Mesendoderm (in vitro differentiated cells): Measurements from ENCODE around the gene GTF2IRD1.

Experiments used
- DNase-seq: peaks from one replicate; pipeline ENCODE4 v3.0.0; 2013
- H2AK5ac ChIP-seq: 2 replicates; pipeline ENCODE4 v1.6.1; 2013; ENCODE audit warnings: low read length, inconsistent platforms
- H2BK120ac ChIP-seq: 2 replicates; pipeline ENCODE4 v1.6.1; 2013; ENCODE audit warnings: low read depth, mild to moderate bottlenecking, low read length, moderate library complexity, mixed read lengths
- H2BK15ac ChIP-seq: replicated peaks from 2 replicates; pipeline ENCODE4 v1.6.1; 2013; ENCODE audit warnings: low read depth, mild to moderate bottlenecking, moderate library complexity
- H2BK5ac ChIP-seq: 2 replicates; pipeline ENCODE4 v1.6.1; 2013; ENCODE audit warnings: low read length, inconsistent platforms
- H3K18ac ChIP-seq: 2 replicates; pipeline ENCODE4 v1.6.1; 2013; ENCODE audit warnings: mild to moderate bottlenecking, low read length, mixed read lengths
- H3K23ac ChIP-seq: one replicate; pipeline ENCODE4 v1.6.1; 2013; ENCODE audit warnings: low read length
- H3K27ac ChIP-seq: 2 replicates; pipeline ENCODE4 v1.5.1; 2013; ENCODE audit warnings: low read depth, mild to moderate bottlenecking, inconsistent platforms, low read length, moderate library complexity
- H3K27me3 ChIP-seq: 2 replicates; pipeline ENCODE4 v1.6.1; 2013; ENCODE audit warnings: low read length, control low read depth, mild to moderate bottlenecking, inconsistent platforms; ENCODE audit not compliant: insufficient read depth, poor library complexity
- H3K36me3 ChIP-seq: 2 replicates; pipeline ENCODE4 v1.6.1; 2013; ENCODE audit warnings: low read length, inconsistent platforms; ENCODE audit not compliant: control insufficient read depth, insufficient read depth
- H3K4ac ChIP-seq: one replicate; pipeline ENCODE4 v1.6.1; 2013; ENCODE audit warnings: low read depth, mild to moderate bottlenecking, low read length, moderate library complexity
- H3K4me1 ChIP-seq: 2 replicates; pipeline ENCODE4 v1.6.1; 2013; ENCODE audit warnings: low read depth, low read length, inconsistent platforms; ENCODE audit not compliant: control insufficient read depth
- H3K4me2 ChIP-seq: 2 replicates; pipeline ENCODE4 v1.6.1; 2013; ENCODE audit warnings: low read length
- H3K4me3 ChIP-seq: 2 replicates; pipeline ENCODE4 v1.5.1; 2013; ENCODE audit warnings: mild to moderate bottlenecking, low read length
- H3K56ac ChIP-seq: one replicate; pipeline ENCODE4 v1.6.1; 2013; ENCODE audit warnings: low read length
- H3K79me1 ChIP-seq: 2 replicates; pipeline ENCODE4 v1.6.1; 2013; ENCODE audit warnings: low read length, inconsistent platforms
- H3K79me2 ChIP-seq: 2 replicates; pipeline ENCODE4 v1.6.1; 2013; ENCODE audit warnings: mild to moderate bottlenecking, low read length; ENCODE audit not compliant: control insufficient read depth, insufficient read depth
- H3K9ac ChIP-seq: 2 replicates; pipeline ENCODE4 v1.6.1; 2013; ENCODE audit warnings: low read length, inconsistent platforms
- H4K5ac ChIP-seq: one replicate; pipeline ENCODE4 v1.6.1; 2013; ENCODE audit warnings: low read length
- H4K8ac ChIP-seq: one replicate; pipeline ENCODE4 v1.6.1; 2013; ENCODE audit warnings: low read depth, mild to moderate bottlenecking, control low read depth, low read length, moderate library complexity
- WGBS: extraction: QIAGEN DNeasy Blood & Tissue Kit; methylation state at CpG from one replicate; pipeline ENCODE4 v1.1.7; 2013; ENCODE audit warnings: low lambda C conversion rate, missing lambda C conversion rate; ENCODE audit not compliant: insufficient coverage; ENCODE audit errors: extremely low coverage; 5-methylcytosine and 5-hydroxymethylcytosine counted together

The GTF2IRD1 gene

DNA sequence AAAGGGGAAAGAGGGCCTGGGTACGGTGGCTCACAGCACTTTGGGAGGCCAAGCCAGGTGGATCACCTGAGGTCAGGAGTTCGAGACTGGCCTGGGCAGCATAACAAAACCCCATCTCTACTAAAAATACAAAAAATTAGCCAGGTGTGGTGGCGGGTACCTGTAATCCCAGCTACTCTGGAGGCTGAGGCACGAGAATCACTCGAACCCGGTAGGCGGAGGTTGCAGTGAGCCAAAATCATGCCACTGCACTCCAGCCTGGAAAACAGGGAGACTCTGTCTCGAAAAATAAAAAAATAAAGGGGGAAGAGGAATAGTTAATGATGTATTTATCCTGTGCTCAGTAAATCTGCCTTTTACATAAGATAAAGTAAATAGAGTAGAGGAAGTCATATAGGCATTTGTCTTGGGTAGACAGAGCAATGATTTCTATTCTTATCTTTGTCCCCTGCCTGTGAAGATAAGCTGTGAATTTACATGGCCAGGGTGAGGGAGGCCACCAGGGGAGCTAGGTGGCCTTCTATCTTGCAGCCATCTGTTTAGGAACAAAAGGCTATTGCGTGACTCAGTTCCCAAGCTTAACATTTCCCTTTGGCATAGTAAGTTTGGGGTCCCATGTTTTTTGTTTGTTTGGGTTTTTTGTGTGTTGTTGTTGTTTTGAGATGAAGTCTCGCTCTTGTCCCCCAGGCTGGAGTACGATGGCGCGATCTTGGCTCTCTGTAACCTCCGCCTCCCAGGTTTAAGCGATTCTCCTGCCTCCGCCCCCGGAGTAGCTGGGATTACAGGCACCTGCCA, 130.7 kb downstream of the GTF2IRD1 start:
- no CpG with 5 or more reads among the region's 17 CpGs for WGBS
- Histone ChIP-seq H3K79me1 (no peaks in the 10 kb centered on the region), H3K4ac (no peak overlapping the region), H3K9ac (no peak overlapping the region), H2BK120ac (no peak overlapping the region), H3K56ac (peak overlapping the region; percentile 42), H4K8ac (no peak overlapping the region), H3K4me1 (peaks cover 10% of the 10 kb centered on the region), H3K4me2 (no peak overlapping the region), H2AK5ac (no peak overlapping the region), H4K5ac (no peak overlapping the region), H3K79me2 (no peaks in the 10 kb centered on the region), H2BK15ac (no peak overlapping the region), H3K23ac (no peak overlapping the region), H3K18ac (no peak overlapping the region), H3K27ac (peak overlapping the region; percentile 46), H3K36me3 (peaks cover 1% of the 10 kb centered on the region), H3K4me3 (no peak overlapping the region), H3K27me3 (no peaks in the 10 kb centered on the region), H2BK5ac (no peak overlapping the region)
- peak; percentile 89 for DNase-seq

DNA sequence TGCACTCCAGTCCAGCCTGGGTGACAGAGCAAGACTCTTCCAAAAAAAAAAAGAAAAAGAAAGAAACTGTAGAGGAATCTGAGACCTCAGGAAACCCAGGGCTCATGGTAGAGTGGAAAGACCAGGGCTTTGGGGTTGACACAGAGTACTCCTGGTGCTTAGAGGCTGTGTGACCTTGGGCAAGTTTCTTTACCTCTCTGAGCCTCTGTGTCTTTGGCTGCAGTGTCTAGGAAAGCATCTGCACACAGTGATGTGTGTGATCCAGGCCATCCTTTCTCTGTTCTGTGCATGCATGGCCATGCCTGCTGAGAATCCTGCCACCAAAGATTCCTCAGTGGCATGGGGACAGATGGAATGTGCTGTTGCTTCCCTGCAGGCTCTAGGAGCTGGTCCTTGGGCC, 132.1 kb downstream of the GTF2IRD1 start:
- Histone ChIP-seq H3K9ac (no peak overlapping the region), H3K4me1 (peaks cover 10% of the 10 kb centered on the region), H3K27me3 (no peaks in the 10 kb centered on the region), H3K27ac (no peak overlapping the region), H4K8ac (no peak overlapping the region), H3K4ac (no peak overlapping the region), H3K79me1 (no peaks in the 10 kb centered on the region), H2BK15ac (no peak overlapping the region), H4K5ac (no peak overlapping the region), H3K23ac (no peak overlapping the region), H3K36me3 (no peaks in the 10 kb centered on the region), H3K79me2 (no peaks in the 10 kb centered on the region), H2BK120ac (no peak overlapping the region), H3K4me3 (no peak overlapping the region), H3K18ac (no peak overlapping the region), H2AK5ac (no peak overlapping the region), H3K4me2 (no peak overlapping the region), H2BK5ac (no peak overlapping the region), H3K56ac (peak overlapping the region; percentile 68)
- DNase-seq: no peak

DNA sequence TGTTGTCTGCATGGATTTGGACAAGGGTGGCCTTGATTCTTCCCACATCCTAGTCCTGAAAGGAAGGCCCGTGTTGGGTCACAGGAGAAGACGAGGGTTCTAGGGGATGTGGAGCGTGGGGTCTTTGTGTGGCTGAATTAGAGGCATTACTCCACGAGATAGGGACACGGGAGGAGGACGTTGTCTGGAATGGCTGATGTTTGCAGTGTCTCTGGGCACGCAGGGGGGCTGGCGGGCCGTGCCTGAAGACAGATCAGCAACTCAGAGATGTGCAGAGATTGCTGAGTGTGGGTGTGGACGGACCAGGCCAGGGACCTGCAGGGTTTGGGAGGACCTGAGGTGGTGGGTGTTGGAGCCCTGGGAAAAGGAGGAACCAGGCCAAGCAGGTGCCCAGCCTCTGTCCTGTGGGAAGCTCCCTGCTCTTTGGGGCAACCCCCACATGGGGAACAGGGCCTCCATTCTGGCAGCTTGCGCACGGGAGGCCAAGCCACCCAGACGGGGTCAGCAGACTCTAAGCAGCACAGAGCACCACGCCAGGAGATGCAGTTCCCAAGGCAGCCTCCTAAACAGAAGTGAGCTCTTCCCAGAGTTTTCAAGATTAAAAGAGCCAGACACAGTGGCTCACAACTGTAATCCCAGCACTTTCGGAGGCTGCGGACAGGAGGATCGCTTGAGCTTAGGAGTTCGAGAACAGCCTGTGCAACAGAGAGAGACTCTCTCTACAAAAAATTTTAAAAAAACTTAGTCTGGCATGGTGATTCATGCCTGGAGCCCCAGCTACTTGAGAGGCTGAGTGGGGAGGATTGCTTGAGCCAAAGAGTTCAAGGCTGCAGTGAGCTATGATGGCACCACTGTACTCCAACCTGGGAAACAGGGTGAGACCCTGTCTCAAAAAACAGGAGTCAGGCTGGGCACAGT, 132.8 kb downstream of the GTF2IRD1 start:
- H3K27me3 ChIP-seq: no peaks in the 10 kb centered on the region
- H2BK15ac ChIP-seq: no peak overlapping the region
- peaks cover 10% of the 10 kb centered on the region for H3K4me1 ChIP-seq
- WGBS: no CpG with 5 or more reads among the region's 18 CpGs
- H3K36me3 ChIP-seq: no peaks in the 10 kb centered on the region
- no peak for DNase-seq
- H4K8ac ChIP-seq: no peak overlapping the region
- no peaks in the 10 kb centered on the region for H3K79me2 ChIP-seq
- no peak overlapping the region for H3K4me3 ChIP-seq
- no peak overlapping the region for H2AK5ac ChIP-seq
- no peak overlapping the region for H2BK5ac ChIP-seq
- no peak overlapping the region for H3K4me2 ChIP-seq
- peak overlapping the region; percentile 68 for H3K56ac ChIP-seq
- no peaks in the 10 kb centered on the region for H3K79me1 ChIP-seq
- H3K9ac ChIP-seq: no peak overlapping the region
- H4K5ac ChIP-seq: no peak overlapping the region
- no peak overlapping the region for H3K18ac ChIP-seq
- no peak overlapping the region for H3K23ac ChIP-seq
- no peak overlapping the region for H3K27ac ChIP-seq
- H2BK120ac ChIP-seq: no peak overlapping the region
- no peak overlapping the region for H3K4ac ChIP-seq

DNA sequence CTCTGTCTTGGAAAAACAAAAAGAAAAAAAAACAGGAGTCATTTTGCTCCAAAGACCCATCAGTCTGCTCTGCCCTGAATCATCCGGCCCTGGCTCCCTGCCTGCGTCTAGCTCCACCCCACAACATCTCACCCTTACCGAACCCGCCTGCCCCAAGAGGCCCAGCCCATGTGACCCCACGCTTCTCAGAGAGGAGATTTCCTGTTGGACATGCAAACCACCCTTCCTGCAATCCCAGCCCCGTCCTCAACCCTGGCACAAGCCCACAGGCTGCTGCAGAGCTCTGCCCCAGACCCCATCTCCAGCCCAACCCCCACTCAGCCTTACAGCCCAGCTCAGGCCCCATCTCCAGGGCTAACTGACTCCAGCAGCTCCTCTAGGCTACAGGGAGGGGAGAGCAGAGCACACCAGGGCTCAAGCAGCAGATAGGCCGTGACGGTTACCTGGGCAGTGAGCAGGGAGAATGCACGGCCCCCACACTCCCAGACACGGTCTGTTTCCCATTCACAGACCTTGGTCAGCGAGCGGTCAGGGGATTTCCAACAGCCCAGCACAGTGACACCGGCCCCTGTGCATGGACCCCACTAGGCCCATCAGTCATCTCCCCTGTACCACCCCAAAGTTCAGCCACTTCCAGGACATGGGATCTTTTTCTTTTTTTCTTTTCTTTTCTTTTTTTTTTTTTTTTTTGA, 133.9 kb downstream of the GTF2IRD1 start:
- Histone ChIP-seq H3K4me1 (peaks cover 10% of the 10 kb centered on the region), H4K8ac (no peak overlapping the region), H3K9ac (peak overlapping the region; percentile 52), H3K27ac (peak overlapping the region; percentile 18), H3K79me2 (no peaks in the 10 kb centered on the region), H3K4me3 (no peak overlapping the region), H3K4me2 (no peak overlapping the region), H2BK5ac (peak overlapping the region; percentile 69), H2AK5ac (no peak overlapping the region), H3K23ac (no peak overlapping the region), H3K56ac (peak overlapping the region; percentile 81), H3K4ac (no peak overlapping the region), H3K27me3 (no peaks in the 10 kb centered on the region), H3K18ac (no peak overlapping the region), H3K36me3 (no peaks in the 10 kb centered on the region), H2BK120ac (no peak overlapping the region), H4K5ac (no peak overlapping the region), H2BK15ac (no peak overlapping the region), H3K79me1 (no peaks in the 10 kb centered on the region)
- peak; percentile 89 for DNase-seq
- no CpG with 5 or more reads among the region's 13 CpGs for WGBS

DNA sequence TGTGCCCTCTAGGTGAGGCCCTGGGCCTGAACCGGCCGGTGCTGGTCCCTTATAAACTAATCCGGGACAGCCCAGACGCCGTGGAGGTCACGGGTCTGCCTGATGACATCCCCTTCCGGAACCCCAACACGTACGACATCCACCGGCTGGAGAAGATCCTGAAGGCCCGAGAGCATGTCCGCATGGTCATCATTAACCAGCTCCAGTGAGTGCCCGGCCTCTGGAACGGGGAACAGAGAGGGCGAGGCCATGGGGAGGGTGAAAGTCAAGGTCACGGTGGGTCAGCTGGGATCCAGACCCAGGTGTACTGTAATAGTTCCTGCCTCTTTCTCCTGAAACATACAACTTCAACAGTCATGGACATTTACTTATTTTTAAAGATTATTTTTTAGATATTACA, 137.1 kb downstream of the GTF2IRD1 start:
- Histone ChIP-seq H3K36me3 (no peaks in the 10 kb centered on the region), H3K4me3 (no peak overlapping the region), H4K8ac (no peak overlapping the region), H2AK5ac (no peak overlapping the region), H2BK15ac (no peak overlapping the region), H3K27ac (no peak overlapping the region), H3K27me3 (no peaks in the 10 kb centered on the region), H3K56ac (no peak overlapping the region), H3K4ac (no peak overlapping the region), H4K5ac (no peak overlapping the region), H3K79me2 (no peaks in the 10 kb centered on the region), H3K79me1 (no peaks in the 10 kb centered on the region), H3K23ac (no peak overlapping the region), H3K18ac (no peak overlapping the region), H2BK120ac (no peak overlapping the region), H2BK5ac (no peak overlapping the region), H3K4me1 (peaks cover 5% of the 10 kb centered on the region), H3K4me2 (no peak overlapping the region), H3K9ac (no peak overlapping the region)
- WGBS: no CpG with 5 or more reads among the region's 16 CpGs
- no peak for DNase-seq
